ENCODE measurements around the gene CEP57L1. TPM values are rescaled to one million over a fixed set of nuclear protein-coding genes. Genes with fewer than 3 reads are reported as not detected.

The CEP57L1 gene
- total RNA-seq, 4 donors from 2014 or later, result 10.3 to 29.7 (median 17.5) TPM

GRCh38 chr6:109204511-109204910, 109.2 kb downstream of the CEP57L1 start:
- DNase-seq, result no peak
- no peak for TF ChIP-seq CTCF (IDR thresholded peaks at IDR 0.05 in 4 of 5, conservative IDR thresholded peaks at IDR 0.05 in 1 of 5)
- no peak for TF ChIP-seq POLR2A (IDR thresholded peaks at IDR 0.05)

GRCh38 chr6:109212683-109213082, 117.4 kb downstream of the CEP57L1 start:
- Histone ChIP-seq H3K36me3 (no peaks in the 10 kb centered on the region), H3K4me3 (no peak overlapping the region), H3K27ac (no peak overlapping the region), H3K4me1 (no peaks in the 10 kb centered on the region), H3K27me3 (no peaks in the 10 kb centered on the region), H3K9me3 (no peaks in the 10 kb centered on the region)
- in situ Hi-C loops (cut with MboI; ENCODE audit: low sequenced_read_pairs in 4 of 4) (no loop called here), intact Hi-C loops (cut with DNase I; ENCODE audit: low total_unique reads) (no loop called here)
- TF ChIP-seq CTCF (IDR thresholded peaks at IDR 0.05 in 4 of 5, conservative IDR thresholded peaks at IDR 0.05 in 1 of 5) (no peak), POLR2A (IDR thresholded peaks at IDR 0.05) (no peak)
- DNase-seq, result no peak
- ATAC-seq, result no peak

More at GRCh38 chr6:109204511-109204910, 109.2 kb downstream of the CEP57L1 start:
- in situ Hi-C loops (cut with MboI; ENCODE audit: low sequenced_read_pairs in 4 of 4) (no loop called here), intact Hi-C loops (cut with DNase I; ENCODE audit: low total_unique reads) (no loop called here)
- Histone ChIP-seq H3K27me3 (no peaks in the 10 kb centered on the region), H3K9me3 (no peaks in the 10 kb centered on the region), H3K4me3 (no peak overlapping the region), H3K27ac (no peak overlapping the region), H3K36me3 (no peaks in the 10 kb centered on the region), H3K4me1 (no peaks in the 10 kb centered on the region)
- no peak for ATAC-seq

Other genes starting within 250 kb of the CEP57L1 start
- gene ARMC2, start 247.1 kb upstream of the CEP57L1 start, total RNA-seq, result 1 to 10 TPM in 1 of 4 donors, under 1 TPM in 3; 0.20 to 1.8 (median 0.56) TPM
- gene SESN1, start 661 bp upstream of the CEP57L1 start, total RNA-seq, result 100 to 1,000 TPM in 3 of 4 donors, 10 to 100 TPM in 1; 73.3 to 253 (median 128) TPM